Adrenal gland (tissue), 5 donors: ENCODE results near the gene PLG.

ENCODE experiments used
- POLR2A ChIP-seq, 2 donors: fragments of 450-650 bp; IDR thresholded peaks; one replicate each; pipeline ENCODE4 v1.6.1; 2017; ENCODE audit warnings: antibody characterized with exemption in 2 of 2, mild to moderate bottlenecking in 2 of 2, moderate library complexity in 1 of 2
- TF ChIP-seq, protein P1 (sequence below), 6 experiments: fragments of 450-650 bp in 4 of 6; fragments of 200-600 bp in 2 of 6; sonication (generic) in 1 of 6; IDR thresholded peaks; 1 replicate in 5 of 6; 2 replicates in 1 of 6; pipeline versions ENCODE4 v1.5.1 to v1.8.0; 2016 to 2021; ENCODE audit warnings: antibody characterized with exemption in 6 of 6, mild to moderate bottlenecking in 2 of 6, moderate library complexity in 1 of 6
- donor health status: DM: no; HTN: no; CAD: no.

DNA sequence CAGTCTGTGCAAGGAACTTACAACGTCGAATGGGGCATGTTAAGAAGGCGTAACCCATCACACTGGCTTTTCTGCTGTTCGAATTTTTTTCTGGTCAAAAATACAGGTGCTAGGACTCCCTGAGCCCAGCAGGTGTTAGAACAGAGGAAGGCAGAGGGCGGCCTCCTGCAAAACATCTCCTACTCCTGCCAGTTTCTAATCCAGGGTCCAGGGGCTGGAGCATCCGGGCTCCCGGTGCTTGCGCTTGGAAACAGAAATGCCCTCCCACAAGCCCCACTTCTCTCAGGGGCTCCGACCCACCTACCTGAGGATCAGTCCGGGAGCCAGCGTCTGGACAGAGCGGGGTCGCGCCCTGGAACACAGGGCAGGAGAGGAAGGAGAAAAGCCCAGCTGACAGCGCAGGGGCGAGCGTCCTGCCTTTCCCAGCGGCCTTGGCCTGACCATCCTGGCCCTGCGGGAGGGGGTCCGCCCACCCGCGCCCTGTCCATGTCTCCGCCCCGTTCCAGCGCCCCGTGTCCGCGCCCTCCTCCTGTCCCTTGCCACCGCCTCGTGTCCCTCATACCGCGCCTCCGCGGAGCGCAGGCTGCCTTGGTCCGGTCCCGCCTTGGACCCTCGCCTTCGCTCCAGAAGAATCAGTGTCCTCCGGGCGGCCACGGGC, 23.2 kb upstream of the PLG start:
- TF ChIP-seq, protein P1, sequence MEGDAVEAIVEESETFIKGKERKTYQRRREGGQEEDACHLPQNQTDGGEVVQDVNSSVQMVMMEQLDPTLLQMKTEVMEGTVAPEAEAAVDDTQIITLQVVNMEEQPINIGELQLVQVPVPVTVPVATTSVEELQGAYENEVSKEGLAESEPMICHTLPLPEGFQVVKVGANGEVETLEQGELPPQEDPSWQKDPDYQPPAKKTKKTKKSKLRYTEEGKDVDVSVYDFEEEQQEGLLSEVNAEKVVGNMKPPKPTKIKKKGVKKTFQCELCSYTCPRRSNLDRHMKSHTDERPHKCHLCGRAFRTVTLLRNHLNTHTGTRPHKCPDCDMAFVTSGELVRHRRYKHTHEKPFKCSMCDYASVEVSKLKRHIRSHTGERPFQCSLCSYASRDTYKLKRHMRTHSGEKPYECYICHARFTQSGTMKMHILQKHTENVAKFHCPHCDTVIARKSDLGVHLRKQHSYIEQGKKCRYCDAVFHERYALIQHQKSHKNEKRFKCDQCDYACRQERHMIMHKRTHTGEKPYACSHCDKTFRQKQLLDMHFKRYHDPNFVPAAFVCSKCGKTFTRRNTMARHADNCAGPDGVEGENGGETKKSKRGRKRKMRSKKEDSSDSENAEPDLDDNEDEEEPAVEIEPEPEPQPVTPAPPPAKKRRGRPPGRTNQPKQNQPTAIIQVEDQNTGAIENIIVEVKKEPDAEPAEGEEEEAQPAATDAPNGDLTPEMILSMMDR (IDR thresholded peaks at IDR 0.05) = no peak
- TF ChIP-seq POLR2A (IDR thresholded peaks at IDR 0.05) = no peak
